Colonic mucosa (tissue), 4 donors: ENCODE measurements around the gene ANO2. TPM values are rescaled to one million over a fixed set of nuclear protein-coding genes. Genes with fewer than 3 reads are reported as not detected.

ENCODE experiments used
- DNase-seq: peaks from one replicate; pipeline ENCODE4 v3.0.0-alpha.2; 2020
- H3K27ac ChIP-seq: fragments of 200-600 bp; one replicate; pipeline ENCODE4 v1.8.0; 2021
- H3K27me3 ChIP-seq: fragments of 200-600 bp; one replicate; pipeline ENCODE4 v1.8.0; 2021
- H3K36me3 ChIP-seq: fragments of 200-600 bp; one replicate; pipeline ENCODE4 v1.8.0; 2021
- H3K4me1 ChIP-seq: fragments of 200-600 bp; one replicate; pipeline ENCODE4 v1.8.0; 2021; ENCODE audit warnings: mild to moderate bottlenecking
- H3K4me3 ChIP-seq: fragments of 200-600 bp; one replicate; pipeline ENCODE4 v1.8.0; 2021
- H3K9ac ChIP-seq, 2 donors: one replicate each; pipeline ENCODE4 v1.7.0; 2013; ENCODE audit warnings: control low read depth in 2 of 2, low read depth in 2 of 2, low read length in 2 of 2
- H3K9me3 ChIP-seq: fragments of 200-600 bp; one replicate; pipeline ENCODE4 v1.8.0; 2021
- CTCF ChIP-seq: fragments of 200-600 bp; IDR thresholded peaks from one replicate; pipeline ENCODE4 v1.8.0; 2022; ENCODE audit warnings: antibody characterized with exemption, mild to moderate bottlenecking
- intact Hi-C: fragments of 100-400 bp; cut with DNase I; formaldehyde crosslinking; loops from one replicate; pipeline ENCODE4 v1.14.1; 2022
- total RNA-seq, 2 donors: library from RNA; stranded (reverse); fragmentation: NEBNext Ultra II Directional in 1 of 2; extraction: Animal tissue kit (Norgen Biotek cat#: 25700) in 1 of 2; gene quantifications; one replicate each; pipeline ENCODE4 v1.2.1, GENCODE V29; 2021
- donor health status: healthy.
- donor health status: DM: no; HTN: no; CAD: no.
- donor health status: DM: no; HTN: no; CAD: no.

The ANO2 gene
- total RNA-seq, 2 donors from 2014 or later = 1.1 to 2.2 TPM

DNA sequence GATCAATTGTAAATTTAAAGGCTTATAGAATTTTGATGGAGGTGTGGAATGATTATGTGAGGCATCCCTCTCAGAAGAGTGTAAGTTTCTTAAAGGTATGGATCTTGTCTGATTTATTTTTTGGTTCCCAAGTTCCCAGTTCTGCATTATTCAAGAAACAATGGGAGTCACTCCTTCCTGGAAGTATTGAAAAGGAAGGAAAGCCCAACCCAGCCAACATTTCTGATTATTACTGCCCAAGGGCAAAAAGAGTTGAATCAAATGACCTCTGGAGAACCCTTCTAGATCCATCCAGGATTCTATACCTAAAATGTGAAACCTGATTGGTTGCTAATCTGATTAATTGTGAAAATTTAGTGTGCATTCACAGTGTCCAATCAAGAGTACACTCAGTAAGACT lies 166.2 kb downstream of the ANO2 start:
- Histone ChIP-seq H3K27me3 (no peaks in the 10 kb centered on the region), H3K36me3 (no peaks in the 10 kb centered on the region), H3K4me3 (no peak overlapping the region), H3K9ac (no peak overlapping the region), H3K4me1 (no peaks in the 10 kb centered on the region), H3K9me3 (no peaks in the 10 kb centered on the region), H3K27ac (no peak overlapping the region)
- intact Hi-C loops = no loop called here
- no peak for TF ChIP-seq CTCF
- DNase-seq = no peak

DNA sequence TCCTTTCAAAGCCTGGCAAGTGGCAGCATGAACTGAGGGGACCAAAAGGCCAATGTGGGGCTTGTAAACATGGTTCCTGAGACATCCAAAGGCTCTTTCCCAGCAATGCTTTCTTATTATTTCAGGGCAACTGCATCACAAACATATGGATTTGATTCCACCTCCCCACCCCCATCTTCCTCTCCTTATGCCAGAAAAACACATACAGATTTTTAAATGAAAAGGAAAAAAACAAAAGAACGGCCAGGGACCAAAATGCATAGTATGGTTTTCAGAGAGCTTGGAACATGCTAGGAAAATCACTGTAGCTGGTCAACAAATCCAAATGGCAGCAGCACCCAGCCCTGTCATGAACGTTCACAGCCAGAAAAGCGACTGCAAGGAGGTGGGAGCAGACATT lies 167.6 kb downstream of the ANO2 start:
- Histone ChIP-seq H3K36me3 (no peaks in the 10 kb centered on the region), H3K27me3 (no peaks in the 10 kb centered on the region), H3K4me3 (no peak overlapping the region), H3K27ac (no peak overlapping the region), H3K9me3 (no peaks in the 10 kb centered on the region), H3K9ac (no peak overlapping the region), H3K4me1 (no peaks in the 10 kb centered on the region)
- DNase-seq = no peak
- intact Hi-C loops = no loop called here
- TF ChIP-seq CTCF = no peak

- Histone ChIP-seq H3K36me3 (no peaks in the 10 kb centered on the region), H3K4me1 (no peaks in the 10 kb centered on the region), H3K27me3 (no peaks in the 10 kb centered on the region), H3K4me3 (no peak overlapping the region), H3K9ac (no peak overlapping the region), H3K9me3 (no peaks in the 10 kb centered on the region), H3K27ac (no peak overlapping the region)
- DNase-seq = no peak
- TF ChIP-seq CTCF = no peak
- intact Hi-C loops = no loop called here
These were observed 169.0 kb downstream of the ANO2 start for GRCh38 chr12:5776091-5776490.

DNA sequence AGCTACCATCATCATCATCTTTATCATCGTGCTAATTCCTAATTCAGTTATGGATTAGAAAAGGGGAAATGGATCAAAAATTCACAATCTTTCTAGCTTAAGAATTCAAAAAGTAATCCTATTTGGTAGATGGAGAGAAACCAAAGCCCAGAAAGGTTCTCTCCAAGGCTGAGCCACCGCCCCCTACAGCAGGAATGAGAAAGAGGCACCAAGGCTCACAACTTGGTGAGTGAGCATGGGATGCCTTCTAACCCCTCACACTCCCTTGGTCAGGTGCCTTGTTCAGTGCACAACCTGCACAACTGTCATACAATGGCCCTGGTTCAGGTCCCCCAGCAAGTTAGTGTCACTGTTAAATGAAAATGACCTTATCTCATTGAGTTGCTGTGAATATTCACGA lies 171.5 kb downstream of the ANO2 start:
- Histone ChIP-seq H3K4me3 (no peak overlapping the region), H3K4me1 (no peaks in the 10 kb centered on the region), H3K36me3 (no peaks in the 10 kb centered on the region), H3K9me3 (no peaks in the 10 kb centered on the region), H3K9ac (no peak overlapping the region), H3K27me3 (no peaks in the 10 kb centered on the region), H3K27ac (no peak overlapping the region)
- no peak for TF ChIP-seq CTCF
- no peak for DNase-seq
- intact Hi-C loops = no loop called here

DNA sequence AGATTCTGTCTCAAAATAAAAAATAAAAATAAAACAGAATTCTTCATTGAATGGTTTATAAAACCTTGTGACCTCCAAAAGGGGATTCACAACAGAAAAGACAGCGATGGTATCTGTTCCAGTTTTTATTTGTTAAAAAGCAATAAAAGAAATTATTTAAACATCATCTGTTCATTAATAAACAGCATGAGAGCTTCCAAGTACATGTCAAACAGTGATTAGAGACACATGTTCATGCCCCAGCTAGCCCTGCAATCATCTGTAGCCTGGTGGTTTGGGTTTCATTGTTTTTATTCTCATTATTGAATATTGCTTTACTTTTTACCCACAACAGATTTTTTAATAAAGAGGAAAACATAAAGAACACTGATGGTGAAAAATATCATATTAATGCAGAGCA lies 173.3 kb downstream of the ANO2 start:
- no peaks in the 10 kb centered on the region for H3K4me1 ChIP-seq
- DNase-seq = no peak
- TF ChIP-seq CTCF = no peak
- H3K27me3 ChIP-seq = no peaks in the 10 kb centered on the region
- H3K9me3 ChIP-seq = no peaks in the 10 kb centered on the region
- no peaks in the 10 kb centered on the region for H3K36me3 ChIP-seq
- intact Hi-C loops = no loop called here
- no peak overlapping the region for H3K9ac ChIP-seq
- H3K4me3 ChIP-seq = no peak overlapping the region
- H3K27ac ChIP-seq = no peak overlapping the region

- Histone ChIP-seq H3K4me3 (no peak overlapping the region), H3K27ac (no peak overlapping the region), H3K4me1 (no peaks in the 10 kb centered on the region), H3K27me3 (no peaks in the 10 kb centered on the region), H3K9ac (no peak overlapping the region), H3K36me3 (no peaks in the 10 kb centered on the region), H3K9me3 (no peaks in the 10 kb centered on the region)
- no peak for TF ChIP-seq CTCF
- intact Hi-C loops = no loop called here
- DNase-seq = no peak
These were observed 174.3 kb downstream of the ANO2 start for GRCh38 chr12:5770727-5771126.
